Measurements from ENCODE around the gene CELSR2. TPM values are rescaled to one million over a fixed set of nuclear protein-coding genes. Genes with fewer than 3 reads are reported as not detected.
"Not testable (repeated sequence)": the region's sequence is repeated elsewhere in the genome, so short reads cannot be mapped to it uniquely, and the experiment has no call there.

Gene CELSR2
- 10 to 100 TPM in 2 of 12 donors, 1 to 10 TPM in 9, not detected in 1; 3.5 to 16.7 (median 4.7) TPM for polyA plus RNA-seq (ENCODE audit: insufficient read length in 12 of 12)
- long read RNA-seq, donor 1 = 0 reads
- long read RNA-seq, donor 2 = 0 reads
- long read RNA-seq, donor 3 = 0 reads
- long read RNA-seq, donor 4 = 0 reads
- long read RNA-seq, donor 5 = 0 reads
- long read RNA-seq, donor 6 = 0 reads
- long read RNA-seq, donor 7 = 0 reads
- long read RNA-seq, donor 8 = 0 reads
- long read RNA-seq, donor 9 = 0 reads
- long read RNA-seq, donor 10 = 0 reads
- long read RNA-seq, donor 11 = 0 reads

- DNase-seq = peak; percentile 48
Measured at GRCh38 chr1:109248797-109249629, at the start of gene CELSR2. Gene CELSR2, plus strand, starts transcription at chr1:109249539. Its CDS starts 541 bp downstream, at chr1:109250080.

GRCh38 chr1:109199710-109200109 is 49.6 kb upstream of the CELSR2 start:
- DNase-seq = no peak

- DNase-seq = no peak
Measured at GRCh38 chr1:109201123-109201703, 48.1 kb upstream of the CELSR2 start.

GRCh38 chr1:109204484-109204883 is 44.9 kb upstream of the CELSR2 start:
- DNase-seq = no peak

- DNase-seq = no peak
Measured at GRCh38 chr1:109206339-109206738, 43.0 kb upstream of the CELSR2 start.

GRCh38 chr1:109207467-109208103 is 41.8 kb upstream of the CELSR2 start:
- no peak for DNase-seq

- no peak for DNase-seq
Measured at GRCh38 chr1:109208394-109208793, 40.9 kb upstream of the CELSR2 start.

GRCh38 chr1:109208836-109209463 is 40.4 kb upstream of the CELSR2 start:
- no peak for DNase-seq

GRCh38 chr1:109210058-109210457 is 39.3 kb upstream of the CELSR2 start:
- DNase-seq = no peak

- DNase-seq = no peak
Measured at GRCh38 chr1:109213345-109213823, 36.0 kb upstream of the CELSR2 start.

- peak; percentile 92 for DNase-seq
Measured at GRCh38 chr1:109213824-109214693, 35.3 kb upstream of the CELSR2 start, which contains the start of gene SARS1. Gene SARS1, plus strand, starts transcription at chr1:109213918. Its CDS starts 75 bp downstream, at chr1:109213993.

- peak; percentile 43 for DNase-seq
Measured at GRCh38 chr1:109214695-109215623, 34.4 kb upstream of the CELSR2 start.

GRCh38 chr1:109216662-109217061 is 32.7 kb upstream of the CELSR2 start:
- no peak for DNase-seq

- no peak for DNase-seq
Measured at GRCh38 chr1:109218516-109218915, 30.8 kb upstream of the CELSR2 start.

GRCh38 chr1:109221201-109221600 is 28.1 kb upstream of the CELSR2 start:
- not testable (repeated sequence) for DNase-seq

- DNase-seq = no peak
Measured at GRCh38 chr1:109225308-109225707, 24.0 kb upstream of the CELSR2 start.

GRCh38 chr1:109225711-109226445 is 23.5 kb upstream of the CELSR2 start:
- DNase-seq = no peak

GRCh38 chr1:109228167-109228566 is 21.2 kb upstream of the CELSR2 start:
- DNase-seq = no peak

Data from muscle of arm (tissue), 14 donors.